SW480 (cell line): ENCODE data around the gene ADCY9.

Experiments
- DNase-seq: peaks from one replicate; pipeline ENCODE4 v3.0.0-alpha.2; 2016; ENCODE audit warnings: low spot score

Gene ADCY9

DNA sequence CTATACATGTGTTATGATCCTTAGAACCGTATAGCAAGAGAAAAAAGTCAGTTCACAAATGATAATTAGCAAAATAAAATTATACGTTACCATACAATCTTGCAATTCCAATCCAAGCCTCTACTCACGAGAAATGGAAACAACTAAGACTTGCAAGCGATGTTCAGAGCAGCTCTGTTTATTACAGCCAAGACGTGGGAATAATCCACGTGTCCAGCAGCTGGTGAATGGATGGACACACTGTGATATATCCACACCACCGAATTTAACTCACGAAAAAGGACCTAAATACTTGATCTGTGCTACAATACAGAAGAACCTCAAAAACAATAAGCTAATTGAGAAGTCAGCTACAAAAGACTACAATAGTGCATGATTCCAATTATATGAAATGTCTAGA is 88.1 kb downstream of the ADCY9 start:
- DNase-seq, result no peak

DNA sequence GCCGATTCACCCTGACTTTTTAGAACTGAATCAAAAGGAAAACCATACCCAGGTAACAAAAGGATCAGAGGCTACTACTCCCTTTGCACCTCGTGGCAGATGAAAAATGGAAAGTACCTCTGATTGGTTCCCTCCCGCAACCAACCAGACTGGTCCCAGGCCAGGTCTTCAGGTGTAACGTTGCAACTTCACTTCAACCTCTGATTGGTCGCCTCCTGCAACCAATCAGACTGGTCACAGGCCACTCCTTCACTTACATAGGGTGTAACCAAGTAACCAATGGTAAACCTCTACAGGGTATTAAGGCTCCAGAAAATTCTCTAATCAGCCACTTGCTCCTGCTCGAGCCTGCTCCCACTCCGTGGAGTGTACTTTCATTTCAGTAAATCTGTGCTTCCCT is 89.4 kb downstream of the ADCY9 start:
- DNase-seq, result no peak

DNA sequence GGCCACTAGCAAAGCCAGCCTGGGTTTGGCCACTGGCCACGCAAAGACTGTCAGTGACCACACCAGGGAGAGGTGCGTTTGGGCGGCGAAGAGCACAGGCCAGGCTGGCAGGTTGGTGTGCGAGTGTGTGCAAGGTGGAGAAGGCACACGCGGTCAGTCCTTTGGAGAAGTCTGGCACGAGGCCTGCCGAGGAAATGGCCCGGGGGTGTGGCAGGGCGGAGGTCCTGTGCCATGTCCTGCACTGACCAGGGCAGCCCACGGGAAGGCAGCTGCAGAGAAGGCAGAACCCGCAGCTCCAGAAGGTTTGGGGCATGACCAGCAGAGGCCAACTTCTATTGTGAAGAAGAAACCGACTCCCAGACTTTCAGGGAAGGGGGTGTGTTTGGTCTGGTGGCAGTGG is 90.8 kb downstream of the ADCY9 start:
- no peak for DNase-seq

DNA sequence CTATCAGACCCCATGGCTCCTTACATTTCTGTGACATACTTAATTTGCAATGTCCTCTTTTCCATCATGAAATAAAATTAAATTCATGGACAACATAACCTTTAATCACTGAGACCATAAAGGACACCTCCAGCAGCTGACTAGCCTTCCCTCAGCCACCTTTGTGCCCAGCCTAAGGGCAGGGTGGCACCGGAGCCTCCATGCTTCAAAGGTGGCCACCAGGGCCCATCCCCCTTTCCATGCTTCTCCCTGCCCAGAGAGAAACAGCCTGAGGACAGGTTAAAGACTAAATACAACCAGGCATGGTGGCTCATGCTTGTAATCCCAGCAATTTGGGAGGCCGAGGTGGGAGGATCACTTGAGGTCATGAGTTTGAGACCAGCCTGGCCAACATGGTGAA is 94.3 kb downstream of the ADCY9 start:
- no peak for DNase-seq

DNA sequence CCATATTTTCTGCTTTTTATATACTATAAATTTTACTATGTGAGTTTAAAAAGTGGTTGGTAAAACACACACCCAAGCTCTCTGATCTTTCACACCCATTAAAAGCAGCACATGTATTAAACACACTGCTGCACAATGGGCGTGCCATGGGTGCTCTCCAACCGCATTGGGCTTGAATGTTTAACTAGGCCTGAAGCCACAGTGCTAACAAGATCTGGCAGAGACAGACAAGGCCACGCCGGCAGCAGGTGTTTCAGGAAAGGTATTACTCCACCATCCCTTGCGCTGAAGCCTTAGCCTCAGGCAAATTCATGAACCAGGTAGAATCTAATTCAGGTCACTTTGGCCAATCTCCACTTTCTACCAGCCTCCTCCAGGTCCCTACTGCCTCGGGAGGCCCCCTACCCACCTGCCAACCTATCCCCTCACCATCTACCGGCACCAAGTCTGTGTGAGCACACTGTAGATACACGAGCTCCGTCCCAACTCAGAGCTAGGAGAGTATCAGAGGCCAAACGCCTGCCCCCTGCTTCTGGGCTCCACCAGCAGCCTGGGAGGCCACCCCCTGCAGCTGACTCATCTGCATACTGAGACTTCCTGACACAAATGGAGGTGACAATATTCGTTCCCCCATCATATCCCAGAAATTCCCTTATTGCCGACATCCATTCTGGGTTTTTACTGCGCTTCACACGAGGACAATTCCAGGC is 95.0 kb downstream of the ADCY9 start:
- DNase-seq, result peak; percentile 86

DNA sequence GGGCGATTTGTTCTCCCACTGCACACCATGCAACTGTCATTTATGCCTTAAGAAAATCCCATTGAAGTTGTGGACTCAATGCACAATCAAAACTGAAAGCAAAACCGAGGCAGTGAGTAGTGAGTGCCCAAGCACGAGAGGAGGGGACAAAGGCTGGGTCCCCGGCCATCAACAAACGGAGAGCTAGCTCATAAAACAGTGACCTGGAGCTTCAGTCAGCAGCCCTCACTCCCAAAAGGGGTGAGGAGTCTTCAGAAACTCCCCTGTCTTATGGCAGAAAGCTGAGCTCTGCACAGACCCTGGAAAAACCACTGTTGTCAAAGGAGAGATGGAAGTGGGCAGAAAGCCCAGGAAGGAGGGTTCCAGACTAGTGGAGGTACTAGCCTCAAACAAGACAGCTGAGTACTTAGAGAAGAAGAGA is 96.9 kb downstream of the ADCY9 start:
- DNase-seq, result no peak

DNA sequence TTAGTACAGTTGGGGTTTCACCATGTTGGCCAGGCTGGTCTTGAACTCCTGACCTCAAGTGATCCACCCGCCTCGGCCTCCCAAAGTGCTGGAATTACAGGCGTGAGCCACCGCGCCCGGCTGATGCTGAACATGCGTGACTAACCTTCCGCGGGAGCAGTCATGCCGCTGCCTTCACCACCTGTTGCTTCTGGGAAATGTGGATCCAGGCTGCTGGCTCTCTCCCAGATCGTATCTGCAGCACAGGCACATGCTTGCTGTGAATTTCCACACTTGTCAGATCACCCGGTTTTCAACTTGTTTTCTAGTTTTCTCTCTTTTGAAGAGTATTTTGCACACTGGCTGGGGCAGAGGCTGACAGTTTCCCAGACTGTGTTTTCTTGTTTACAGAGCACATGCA is 97.9 kb downstream of the ADCY9 start:
- no peak for DNase-seq

DNA sequence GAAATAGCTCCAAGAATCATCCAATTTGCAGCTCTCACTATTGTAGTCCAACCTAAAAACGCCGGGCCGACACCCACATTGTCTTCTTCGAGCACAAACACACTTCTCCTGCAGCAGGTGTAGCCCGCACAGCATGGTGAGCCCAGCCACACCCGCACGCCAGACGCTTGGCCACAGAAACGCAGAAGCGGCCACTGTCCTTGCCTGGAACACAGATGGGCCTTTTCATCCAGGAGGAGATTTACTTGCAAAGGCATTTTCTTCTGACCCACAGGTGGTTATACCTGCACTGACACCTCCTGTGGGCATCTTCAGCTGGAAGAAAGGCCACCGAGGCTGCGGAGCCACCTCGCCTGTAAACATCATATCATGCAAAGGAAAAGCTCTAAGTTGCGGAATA is 98.4 kb downstream of the ADCY9 start:
- no peak for DNase-seq

DNA sequence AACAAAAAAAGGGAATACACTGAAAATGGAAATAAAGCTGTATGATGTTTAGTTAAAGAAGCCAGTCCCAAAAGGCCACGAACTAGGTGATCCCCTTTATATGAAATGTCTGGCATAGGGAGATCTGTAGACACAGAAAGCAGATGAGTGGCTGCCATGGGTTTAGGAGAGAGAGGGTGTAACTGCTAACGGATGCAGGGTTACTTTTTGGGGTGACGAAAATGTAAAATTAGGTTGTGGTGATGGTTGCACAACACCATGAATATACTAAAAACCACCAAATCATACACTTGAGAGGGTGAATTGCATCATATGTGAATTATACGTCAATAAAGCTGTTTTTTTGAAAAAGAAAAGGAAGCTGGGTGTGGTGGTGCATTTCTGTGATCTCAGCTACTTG is 99.6 kb downstream of the ADCY9 start:
- no peak for DNase-seq

DNA sequence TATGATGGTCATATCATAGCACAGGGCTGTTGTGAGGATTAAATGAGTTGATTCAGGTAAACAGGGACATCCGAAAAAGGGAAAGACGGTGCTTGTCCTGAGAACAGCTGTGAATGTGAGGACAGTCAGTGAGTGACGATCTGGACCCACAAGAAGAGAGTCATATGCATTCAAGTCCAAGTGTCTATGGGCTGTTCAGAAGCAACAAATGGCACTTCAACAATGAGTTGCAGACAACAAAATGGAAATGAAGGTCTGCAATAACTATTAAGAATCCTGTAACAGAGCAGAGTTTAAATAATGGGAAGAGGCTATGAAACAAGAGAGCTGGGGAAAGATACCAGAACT is 100.3 kb downstream of the ADCY9 start:
- no peak for DNase-seq

DNA sequence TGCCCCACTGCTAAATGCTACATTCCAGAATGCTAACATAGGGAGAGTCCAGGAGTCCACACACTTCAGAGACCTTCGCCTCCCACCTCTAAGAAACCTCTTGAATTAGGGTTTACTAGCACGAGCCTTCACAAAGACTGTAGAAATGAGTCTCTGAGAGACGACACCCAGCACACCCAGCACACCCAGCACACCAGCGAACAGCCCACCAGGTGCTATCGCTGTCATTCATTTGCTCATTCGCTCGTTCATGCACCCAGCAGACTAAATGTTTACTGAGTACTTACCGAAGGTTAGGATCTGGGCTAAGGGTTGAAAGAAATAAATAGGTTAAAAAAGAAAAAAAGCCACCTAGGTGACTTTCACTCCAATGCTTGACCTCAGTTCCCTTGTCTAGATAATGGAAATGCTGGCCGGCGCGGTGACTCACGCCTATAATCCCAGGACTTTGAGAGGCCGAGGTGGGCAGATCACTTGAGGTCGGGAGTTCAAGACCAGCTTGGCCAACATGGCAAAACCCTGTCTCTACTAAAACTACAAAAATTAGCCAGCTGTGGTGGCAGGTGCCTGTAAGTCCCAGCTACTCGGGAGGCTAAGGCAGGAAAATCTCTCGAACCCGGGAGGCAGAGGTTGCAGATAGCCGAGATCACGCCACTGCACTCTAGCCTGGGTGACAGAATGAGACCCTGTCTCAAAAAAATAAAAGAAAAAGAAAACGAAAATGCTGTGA is 100.8 kb downstream of the ADCY9 start:
- DNase-seq, result no peak

DNA sequence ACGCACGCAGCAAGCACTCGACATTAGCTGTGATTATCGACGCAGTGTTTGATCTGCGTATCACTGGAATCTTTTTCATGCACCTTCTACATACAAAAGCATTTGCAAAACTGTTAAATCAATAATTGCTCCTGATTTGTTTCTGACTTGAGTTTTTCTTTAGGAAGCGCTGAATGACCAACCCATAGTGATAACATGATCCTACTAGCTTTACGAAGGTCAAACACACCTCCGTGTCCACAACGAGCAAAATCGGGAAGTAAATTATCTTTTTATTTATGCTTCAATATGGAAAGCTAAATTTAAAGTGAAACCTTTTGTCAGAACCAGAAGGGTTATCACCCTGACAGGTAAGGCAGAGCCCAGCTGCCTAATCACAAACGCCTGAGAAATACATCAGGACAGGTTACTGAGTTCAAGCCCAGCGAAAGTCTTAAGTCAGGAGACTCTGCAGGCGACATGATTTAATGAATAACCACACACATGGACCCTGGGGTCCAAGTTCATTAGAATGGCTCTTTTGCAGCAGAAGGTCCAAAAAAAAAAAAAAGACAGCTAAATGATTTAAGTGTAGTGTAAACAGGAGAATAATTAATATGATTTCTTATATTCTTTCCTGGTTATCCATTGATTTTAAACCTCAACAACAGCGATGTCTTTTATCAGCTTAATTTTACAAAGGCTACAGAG is 104.2 kb downstream of the ADCY9 start:
- DNase-seq, result no peak

DNA sequence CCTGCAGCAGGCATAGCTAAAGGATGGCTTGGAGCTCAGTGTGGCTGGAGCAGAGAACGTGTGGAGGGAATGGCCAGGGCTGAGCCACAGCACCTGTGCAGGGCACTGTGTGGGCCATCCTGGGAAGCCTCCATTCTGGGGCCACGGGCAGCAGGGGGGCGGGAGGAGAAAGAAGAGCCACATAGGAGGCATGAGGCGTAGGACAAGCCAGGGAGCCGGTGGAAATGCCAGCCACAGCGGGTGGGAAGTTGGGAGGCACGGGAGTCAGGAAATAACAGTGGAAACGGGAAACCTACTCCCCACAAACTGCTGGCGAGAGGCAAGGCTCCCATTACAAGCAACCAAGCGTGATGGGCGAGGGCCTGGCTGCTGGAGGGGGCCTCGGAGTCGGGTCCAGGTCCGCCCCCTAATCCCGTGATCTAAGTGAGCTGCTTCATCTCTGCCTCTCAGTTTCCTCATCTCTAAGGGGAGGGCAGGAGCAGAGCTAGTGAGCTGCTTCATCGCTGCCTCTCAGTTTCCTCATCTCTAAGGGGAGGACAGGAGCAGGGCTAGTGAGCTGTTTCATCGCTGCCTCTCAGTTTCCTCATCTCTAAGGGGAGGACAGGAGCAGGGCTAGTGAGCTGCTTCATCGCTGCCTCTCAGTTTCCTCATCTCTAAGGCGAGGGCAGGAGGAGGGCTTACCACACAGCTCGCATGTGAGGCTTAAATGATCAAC is 104.9 kb downstream of the ADCY9 start:
- no peak for DNase-seq

DNA sequence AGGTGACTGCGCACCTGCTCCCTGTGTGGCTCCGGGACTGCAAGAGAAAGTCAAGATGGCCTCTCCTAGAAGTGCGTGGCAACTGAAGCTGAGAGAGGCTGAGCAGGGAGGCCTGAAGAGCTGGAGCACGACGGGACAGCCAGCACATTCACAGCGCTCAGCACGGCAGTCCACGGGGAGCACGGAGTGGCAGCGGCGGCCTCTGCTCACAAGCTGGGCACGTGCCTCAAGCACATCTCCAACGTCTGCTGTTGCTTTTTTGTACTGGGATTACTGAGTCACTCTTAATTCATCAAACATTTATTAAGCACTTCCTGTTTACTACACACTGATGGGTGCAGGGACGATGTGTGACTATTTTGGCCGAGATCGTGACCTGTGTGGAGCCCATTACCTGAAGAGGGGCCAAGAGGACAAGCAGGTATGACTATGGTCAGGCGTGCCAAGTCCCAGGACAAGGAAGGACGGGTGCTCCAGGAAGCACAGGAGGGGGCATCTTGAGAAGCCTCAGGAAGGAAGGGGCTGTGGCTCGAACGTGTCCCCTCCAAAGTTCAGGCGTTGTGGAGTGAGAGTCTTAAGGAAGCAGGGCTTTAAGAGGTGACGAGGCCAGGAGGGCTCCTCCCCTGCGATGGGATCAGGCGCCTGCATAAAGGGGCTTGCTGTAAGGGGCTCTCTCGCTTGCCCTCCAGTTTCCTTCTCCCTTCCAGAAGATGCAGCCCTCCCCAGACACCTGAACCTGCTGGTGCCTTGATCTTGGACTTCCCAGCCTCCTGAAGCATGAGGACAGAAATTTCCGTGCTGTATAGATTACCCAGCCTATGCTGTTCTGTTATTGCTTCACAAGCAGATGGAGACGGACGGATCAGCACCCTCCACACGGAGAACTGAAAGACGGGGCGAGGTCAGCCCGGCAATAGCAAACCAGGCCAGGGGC is 105.8 kb downstream of the ADCY9 start:
- DNase-seq, result no peak

DNA sequence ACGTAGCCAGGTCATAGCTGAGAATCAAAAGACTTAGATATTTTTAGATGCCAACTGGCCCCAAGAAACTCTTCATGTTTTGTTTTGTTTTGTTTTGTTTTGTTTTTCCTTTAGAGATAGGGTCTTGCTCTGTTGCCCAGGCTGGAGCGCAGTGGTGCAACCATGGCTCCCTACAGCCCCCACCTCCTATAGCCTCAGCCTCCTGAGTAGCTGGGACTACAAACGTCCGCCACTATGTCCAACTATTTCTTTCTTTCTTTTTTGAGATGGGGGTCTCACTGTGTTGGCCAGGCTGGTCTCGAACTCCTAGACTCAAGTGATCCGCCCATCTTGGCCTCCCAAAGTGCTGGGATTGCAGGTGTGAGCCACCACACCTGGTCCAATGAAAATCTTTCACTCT is 107.1 kb downstream of the ADCY9 start:
- no peak for DNase-seq

DNA sequence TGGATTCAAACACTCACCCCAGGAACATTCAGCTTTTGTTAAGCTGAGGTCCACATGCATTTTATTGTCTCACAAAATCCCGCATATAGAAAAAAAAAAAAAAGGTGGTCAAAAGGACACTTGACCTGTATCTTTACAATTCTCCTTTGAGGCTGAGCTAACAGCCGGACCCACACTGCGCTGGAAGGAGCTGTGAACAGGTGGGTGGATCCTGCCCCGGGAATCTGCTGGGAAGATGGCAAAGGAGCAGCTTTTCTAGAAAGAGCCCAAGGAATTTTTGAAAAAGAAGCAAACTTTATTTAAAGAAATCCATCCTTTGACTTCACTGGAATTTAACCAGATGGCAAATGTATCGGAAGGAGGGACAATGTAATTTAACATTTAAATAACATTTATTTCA is 108.1 kb downstream of the ADCY9 start:
- DNase-seq, result no peak

DNA sequence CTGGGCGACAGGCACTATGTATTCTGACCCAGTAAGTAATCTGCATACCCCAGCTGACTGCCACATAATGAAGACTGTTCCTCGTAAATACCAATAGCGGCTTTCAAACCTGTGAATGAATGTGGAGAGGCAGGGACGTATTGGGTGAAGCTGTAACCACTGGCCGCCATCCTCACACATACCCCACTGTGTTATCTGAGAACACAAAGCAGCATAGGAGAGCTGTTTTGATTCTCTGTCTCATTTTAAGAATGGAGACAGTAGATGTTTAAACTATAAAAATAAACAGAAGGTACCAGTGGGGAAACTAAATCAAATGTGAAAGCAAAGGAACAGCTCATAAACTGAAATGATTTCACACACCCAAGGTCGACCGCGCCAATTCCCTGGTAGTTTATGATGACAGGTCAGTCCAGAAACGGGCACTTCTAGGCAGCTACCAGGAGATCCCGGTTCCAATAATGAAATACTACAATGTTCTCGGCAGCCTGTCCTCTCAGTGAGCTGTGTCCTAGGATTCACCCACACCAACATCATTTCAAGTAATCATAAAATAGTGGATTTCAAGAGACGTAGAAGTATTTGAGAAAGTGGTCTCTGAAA is 109.7 kb downstream of the ADCY9 start:
- DNase-seq, result no peak

DNA sequence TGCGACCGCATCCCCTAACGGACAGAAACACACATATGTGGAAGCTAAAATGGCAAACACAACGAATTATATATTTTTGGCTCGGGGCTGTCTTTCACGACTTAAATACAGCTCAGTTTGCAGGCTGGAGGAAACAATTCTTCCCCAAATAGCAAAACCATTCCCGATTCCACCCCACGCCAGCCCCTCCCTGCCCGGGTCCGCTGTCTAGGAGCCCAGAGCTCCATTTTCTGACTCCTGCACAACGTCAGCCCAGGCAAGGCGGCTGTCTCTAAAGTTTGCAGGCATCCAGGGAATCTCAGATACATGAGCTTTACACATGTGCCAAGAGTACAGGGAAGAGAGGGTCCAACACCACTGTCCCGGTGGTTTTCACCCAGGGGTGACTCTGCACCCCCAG is 110.5 kb downstream of the ADCY9 start:
- no peak for DNase-seq

DNA sequence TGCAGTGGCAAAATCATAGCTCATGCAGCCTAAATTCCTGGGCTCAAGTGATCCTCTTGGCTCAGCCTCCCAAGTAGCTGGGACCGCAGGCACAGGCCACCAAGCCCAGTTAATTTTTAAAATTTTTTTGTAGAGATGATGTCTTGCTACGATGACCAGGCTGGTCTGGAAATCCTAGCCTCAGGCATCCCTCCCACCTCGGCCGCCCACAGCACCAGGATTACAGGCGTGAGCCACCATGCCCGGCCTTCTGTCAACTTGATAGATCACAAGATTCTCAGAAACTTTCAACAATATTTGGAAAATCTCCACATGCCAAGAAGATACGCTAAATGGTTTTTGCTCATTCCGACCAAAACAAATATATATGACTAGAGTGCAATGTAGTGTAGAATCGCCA is 111.0 kb downstream of the ADCY9 start:
- no peak for DNase-seq

DNA sequence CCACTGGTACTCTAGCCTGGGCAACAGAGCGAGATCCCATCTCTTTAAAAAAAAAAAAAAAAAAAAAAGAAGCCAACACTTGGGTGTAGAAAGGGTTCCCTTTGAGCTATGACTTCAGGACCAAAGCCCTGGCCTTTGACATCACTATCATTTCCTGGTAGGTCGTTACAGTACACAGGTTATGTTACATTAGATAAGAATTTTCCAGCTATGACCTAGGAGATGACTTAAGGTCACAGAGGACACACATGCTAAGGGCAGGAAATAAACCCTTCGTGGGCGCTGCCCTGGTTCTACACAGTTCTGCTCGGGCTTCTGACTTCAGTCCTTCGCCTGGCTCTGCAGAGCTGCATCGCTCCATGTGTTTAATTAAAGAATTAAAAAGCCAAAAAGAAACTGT is 112.0 kb downstream of the ADCY9 start:
- no peak for DNase-seq

DNA sequence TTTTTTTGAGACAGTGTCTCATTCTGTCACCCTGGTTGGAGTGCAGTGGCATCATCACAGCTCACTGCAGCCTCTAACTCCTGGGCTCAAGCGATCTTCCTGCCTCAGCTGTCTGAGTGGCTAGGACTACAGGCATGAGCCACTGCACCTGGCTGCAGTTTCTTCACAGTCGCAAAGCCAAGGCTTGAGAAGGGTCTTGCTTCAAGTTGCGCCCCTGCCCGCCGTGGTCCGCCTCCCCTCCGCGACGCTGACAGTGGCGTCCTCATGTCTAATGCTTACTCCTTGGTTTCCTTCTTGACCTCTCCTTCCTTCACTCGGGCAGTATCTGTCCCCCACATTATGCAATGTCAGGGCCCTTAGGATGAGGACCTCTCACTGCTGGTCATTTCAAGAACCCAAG is 112.7 kb downstream of the ADCY9 start:
- no peak for DNase-seq
